Measurements from ENCODE around the gene ZNF454. TPM values are rescaled to one million over a fixed set of nuclear protein-coding genes. Genes with fewer than 3 reads are reported as not detected.

The ZNF454 gene
- 2.9 TPM for polyA plus RNA-seq
- long read RNA-seq, donor 1, partial matches to known transcripts, result 0 of 1 reads
- long read RNA-seq, donor 1, other reads (novel, unspliced or antisense), result 0 of 1 reads
- long read RNA-seq, donor 2, result 0 reads
- long read RNA-seq, donor 3, result 0 reads
- long read RNA-seq, donor 4, partial matches to known transcripts, result 0 of 1 reads
- long read RNA-seq, donor 4, other reads (novel, unspliced or antisense), result 0 of 1 reads
- long read RNA-seq, donor 5, result 0 reads
- long read RNA-seq, donor 6, result 0 reads
- long read RNA-seq, donor 7, partial matches to known transcripts, result 0 of 3 reads
- long read RNA-seq, donor 7, other reads (novel, unspliced or antisense), result 0 of 3 reads
- long read RNA-seq, donor 8, partial matches to known transcripts, result 0 of 2 reads
- long read RNA-seq, donor 8, other reads (novel, unspliced or antisense), result 0 of 2 reads
- long read RNA-seq, donor 9, result 0 reads
- long read RNA-seq, donor 10, result 0 reads
- long read RNA-seq, donor 11, result 0 reads

DNA sequence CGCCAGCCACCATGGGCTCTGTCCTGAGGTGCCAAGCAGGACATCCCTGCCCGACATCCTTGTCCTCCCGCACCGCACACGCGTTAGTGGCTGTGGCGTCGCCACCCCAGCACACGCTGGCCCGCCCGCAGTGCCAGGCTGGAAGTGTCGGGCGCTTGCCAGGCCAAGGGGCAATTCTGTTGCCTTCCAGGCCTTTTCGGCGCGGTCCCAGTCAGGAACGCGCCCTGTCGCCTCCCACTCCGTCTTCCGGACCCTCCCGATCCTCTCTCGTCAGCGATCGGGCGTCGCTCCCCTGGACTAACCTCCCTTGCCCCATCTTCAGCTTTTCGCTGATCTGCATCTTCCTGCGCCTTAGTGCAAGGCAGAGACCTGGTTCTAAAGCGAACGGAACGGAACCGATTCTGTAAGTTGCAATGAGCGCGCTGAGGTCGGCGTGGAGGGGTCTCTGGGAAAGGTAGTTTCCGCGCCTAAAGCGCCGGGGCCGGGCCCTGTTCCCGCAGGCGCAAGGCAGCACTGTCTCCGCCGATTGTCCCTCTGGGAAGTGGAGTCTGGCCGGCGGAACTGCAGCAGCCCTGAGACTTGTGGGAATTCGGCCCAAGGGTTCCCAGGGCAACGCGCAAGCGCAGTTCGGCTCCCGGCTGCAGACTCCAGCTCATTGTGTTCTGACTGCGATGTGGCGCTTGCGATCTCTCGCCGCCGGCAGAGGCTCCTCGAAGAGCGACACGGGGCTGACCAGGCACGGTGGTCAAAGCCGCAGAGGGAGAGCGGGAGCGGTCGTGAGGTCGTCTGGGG, at the start of gene ZNF454:
Gene ZNF454 (plus strand): TSS at position 630 of the 792 bp plus-strand sequence. CDS start 1,594 bp downstream, outside the sequence.
- peak within 1 kb of the TSS; percentile 72 for H3K4me3 ChIP-seq (ENCODE audit: low read length)
- no peaks in the 10 kb centered on the region for H3K4me1 ChIP-seq (ENCODE audit: control insufficient read depth, insufficient read depth, low read length)
- peak; percentile 96 to 97 for DNase-seq
- peaks cover 3% of the 10 kb centered on the region for H3K36me3 ChIP-seq (ENCODE audit: control insufficient read depth, insufficient read depth, low read length)
- peaks cover 47% of the 10 kb centered on the region for H3K9me3 ChIP-seq (ENCODE audit: control insufficient read depth, low read depth, low read length)
- peak within 1 kb of the TSS; percentile 74 for H3K27ac ChIP-seq (ENCODE audit: low read length)
- no CpG with 5 or more reads among the region's 69 CpGs for WGBS (ENCODE audit: insufficient coverage, low lambda C conversion rate)
- H3K27me3 ChIP-seq (ENCODE audit: control insufficient read depth, insufficient read depth, low read length), result no peaks in the 10 kb centered on the region

DNA sequence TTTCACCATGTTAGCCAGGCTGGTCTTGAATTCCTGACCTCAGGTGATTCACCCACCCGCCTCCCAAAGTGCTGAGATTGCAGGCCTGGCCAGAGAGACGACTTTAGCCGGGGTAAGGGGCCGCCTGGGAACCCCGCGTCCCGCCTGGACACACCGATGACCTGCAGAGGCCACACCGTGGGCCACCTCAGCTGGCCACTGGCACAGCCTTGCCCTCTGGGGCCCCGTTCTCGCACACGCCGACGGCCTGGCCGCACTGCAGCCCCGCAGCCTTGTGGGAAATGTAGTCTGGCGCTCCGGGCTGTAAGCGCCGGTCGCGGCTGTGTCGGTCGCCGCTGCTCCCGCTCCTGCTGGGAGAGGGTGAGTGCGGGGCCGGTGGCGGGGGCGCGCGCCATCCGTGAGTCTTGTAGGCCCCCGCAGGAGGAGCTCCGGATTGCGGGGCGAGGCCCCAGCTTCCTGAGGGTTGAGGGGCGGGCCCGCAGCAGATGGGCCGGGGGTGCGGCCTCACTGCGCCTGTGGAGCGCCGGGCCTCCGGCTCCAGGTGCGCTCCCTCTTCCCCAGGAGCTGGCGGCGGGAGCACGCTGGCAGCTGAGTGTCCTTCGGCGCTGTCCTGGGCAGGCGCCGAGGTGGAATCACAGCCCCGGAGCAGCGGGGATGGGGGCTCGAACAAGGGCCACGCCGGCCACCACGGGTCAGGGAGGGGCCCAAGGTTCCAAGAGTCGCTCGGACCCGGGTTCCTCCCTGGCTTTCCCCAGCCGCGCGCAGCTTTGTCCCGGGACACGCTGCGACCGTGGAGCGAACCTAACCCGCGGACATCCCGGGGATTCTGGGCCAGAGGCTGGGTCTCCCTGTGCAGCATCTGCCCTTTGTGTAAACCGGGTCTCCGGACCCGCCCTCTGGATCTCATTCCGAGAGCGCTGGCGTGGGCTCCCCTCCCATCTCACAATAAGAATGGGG, 45.1 kb upstream of the ZNF454 start, which contains the start of gene ZFP2:
Gene ZFP2 (plus strand): TSS at position 299 of the 957 bp plus-strand sequence. CDS start 35,401 bp downstream, outside the sequence.
- WGBS (ENCODE audit: insufficient coverage, low lambda C conversion rate), result no CpG with 5 or more reads among the region's 79 CpGs
- Histone ChIP-seq H3K27me3 (ENCODE audit: control insufficient read depth, insufficient read depth, low read length) (no peaks in the 10 kb centered on the region), H3K4me3 (ENCODE audit: low read length) (peak within 1 kb of the TSS; percentile 72), H3K36me3 (ENCODE audit: control insufficient read depth, insufficient read depth, low read length) (no peaks in the 10 kb centered on the region), H3K4me1 (ENCODE audit: control insufficient read depth, insufficient read depth, low read length) (no peaks in the 10 kb centered on the region), H3K9me3 (ENCODE audit: control insufficient read depth, low read depth, low read length) (no peaks in the 10 kb centered on the region), H3K27ac (ENCODE audit: low read length) (peak within 1 kb of the TSS; percentile 56)
- peak; percentile 59 to 88 for DNase-seq

DNA sequence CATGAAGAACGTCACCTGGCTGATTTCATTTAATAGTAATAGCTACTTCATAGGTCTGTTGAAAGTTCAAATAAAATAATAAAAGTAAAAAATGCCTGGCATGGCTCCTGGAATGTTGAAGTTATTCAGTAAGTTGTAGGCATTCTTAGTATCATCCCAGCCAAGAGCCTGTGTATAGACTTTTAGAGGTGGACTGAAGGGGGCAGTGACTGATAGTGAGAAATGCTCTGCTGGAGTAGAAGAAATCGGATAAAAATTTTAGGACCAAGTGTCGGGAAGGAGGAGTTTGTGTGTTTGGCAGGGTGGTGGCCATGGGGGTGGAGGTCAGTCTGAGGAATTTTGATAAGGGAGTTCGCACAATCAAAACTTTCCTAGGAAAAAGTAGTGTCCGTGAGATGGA, 41.7 kb upstream of the ZNF454 start:
- H3K4me1 ChIP-seq (ENCODE audit: control insufficient read depth, insufficient read depth, low read length), result no peaks in the 10 kb centered on the region
- no peak overlapping the region for H3K27ac ChIP-seq (ENCODE audit: low read length)
- no peaks in the 10 kb centered on the region for H3K27me3 ChIP-seq (ENCODE audit: control insufficient read depth, insufficient read depth, low read length)
- H3K4me3 ChIP-seq (ENCODE audit: low read length), result no peak overlapping the region
- peaks cover 4% of the 10 kb centered on the region for H3K9me3 ChIP-seq (ENCODE audit: control insufficient read depth, low read depth, low read length)
- no peak for DNase-seq
- WGBS (ENCODE audit: insufficient coverage, low lambda C conversion rate), result 96% methylated on average over 2 of the region's 5 CpGs
- no peaks in the 10 kb centered on the region for H3K36me3 ChIP-seq (ENCODE audit: control insufficient read depth, insufficient read depth, low read length)

DNA sequence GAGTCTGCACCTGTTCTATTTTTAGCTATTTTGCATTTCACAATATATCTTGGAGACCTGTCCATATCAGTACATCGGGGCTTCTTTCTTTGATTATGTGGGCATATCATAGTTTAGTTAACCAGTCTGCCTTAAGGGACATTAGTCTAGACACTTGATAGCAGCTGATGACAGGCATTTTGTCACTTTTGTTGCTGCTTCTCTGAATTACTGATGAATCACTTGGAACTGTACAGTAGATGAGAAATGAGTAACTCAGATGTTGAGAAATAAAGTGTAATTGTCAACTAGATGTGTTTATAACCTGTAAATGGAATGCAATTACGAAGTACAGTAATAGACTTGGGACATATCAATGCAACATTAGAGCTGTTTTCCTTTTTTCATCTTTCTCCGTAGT, 38.1 kb upstream of the ZNF454 start:
- Histone ChIP-seq H3K4me1 (ENCODE audit: control insufficient read depth, insufficient read depth, low read length) (no peaks in the 10 kb centered on the region), H3K9me3 (ENCODE audit: control insufficient read depth, low read depth, low read length) (peaks cover 21% of the 10 kb centered on the region), H3K36me3 (ENCODE audit: control insufficient read depth, insufficient read depth, low read length) (no peaks in the 10 kb centered on the region), H3K27ac (ENCODE audit: low read length) (no peak overlapping the region), H3K4me3 (ENCODE audit: low read length) (no peak overlapping the region), H3K27me3 (ENCODE audit: control insufficient read depth, insufficient read depth, low read length) (no peaks in the 10 kb centered on the region)
- DNase-seq, result no peak
- 100% methylated on average over 1 of the region's 3 CpGs for WGBS (ENCODE audit: insufficient coverage, low lambda C conversion rate)

DNA sequence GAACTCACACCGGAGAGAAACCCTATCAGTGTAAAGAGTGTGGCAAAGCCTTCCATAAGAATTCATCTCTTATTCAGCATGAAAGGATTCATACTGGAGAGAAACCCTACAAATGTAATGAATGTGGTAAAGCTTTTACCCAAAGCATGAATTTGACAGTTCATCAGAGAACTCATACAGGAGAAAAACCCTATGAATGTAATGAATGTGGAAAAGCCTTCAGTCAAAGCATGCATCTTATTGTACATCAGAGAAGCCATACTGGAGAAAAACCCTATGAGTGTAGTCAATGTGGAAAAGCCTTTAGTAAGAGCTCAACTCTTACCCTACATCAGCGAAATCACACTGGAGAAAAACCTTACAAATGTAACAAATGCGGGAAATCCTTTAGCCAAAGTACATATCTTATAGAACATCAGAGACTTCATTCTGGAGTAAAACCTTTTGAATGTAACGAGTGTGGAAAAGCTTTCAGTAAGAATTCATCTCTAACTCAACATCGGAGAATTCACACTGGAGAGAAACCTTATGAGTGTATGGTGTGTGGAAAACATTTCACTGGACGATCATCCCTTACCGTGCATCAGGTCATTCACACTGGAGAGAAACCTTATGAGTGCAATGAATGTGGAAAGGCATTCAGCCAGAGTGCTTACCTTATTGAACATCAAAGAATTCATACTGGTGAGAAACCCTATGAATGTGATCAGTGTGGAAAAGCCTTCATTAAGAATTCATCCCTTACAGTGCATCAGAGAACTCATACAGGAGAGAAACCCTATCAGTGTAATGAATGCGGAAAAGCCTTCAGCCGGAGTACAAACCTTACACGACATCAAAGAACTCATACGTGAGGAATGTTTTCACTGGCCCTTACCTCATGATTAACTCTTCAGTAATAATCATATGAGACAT, 8.9 kb upstream of the ZNF454 start:
- H3K4me3 ChIP-seq (ENCODE audit: low read length), result no peak overlapping the region
- H3K4me1 ChIP-seq (ENCODE audit: control insufficient read depth, insufficient read depth, low read length), result no peaks in the 10 kb centered on the region
- DNase-seq, result no peak
- WGBS (ENCODE audit: insufficient coverage, low lambda C conversion rate), result no CpG with 5 or more reads among the region's 11 CpGs
- no peak overlapping the region for H3K27ac ChIP-seq (ENCODE audit: low read length)
- no peaks in the 10 kb centered on the region for H3K36me3 ChIP-seq (ENCODE audit: control insufficient read depth, insufficient read depth, low read length)
- no peaks in the 10 kb centered on the region for H3K27me3 ChIP-seq (ENCODE audit: control insufficient read depth, insufficient read depth, low read length)
- peaks cover 40% of the 10 kb centered on the region for H3K9me3 ChIP-seq (ENCODE audit: control insufficient read depth, low read depth, low read length)

DNA sequence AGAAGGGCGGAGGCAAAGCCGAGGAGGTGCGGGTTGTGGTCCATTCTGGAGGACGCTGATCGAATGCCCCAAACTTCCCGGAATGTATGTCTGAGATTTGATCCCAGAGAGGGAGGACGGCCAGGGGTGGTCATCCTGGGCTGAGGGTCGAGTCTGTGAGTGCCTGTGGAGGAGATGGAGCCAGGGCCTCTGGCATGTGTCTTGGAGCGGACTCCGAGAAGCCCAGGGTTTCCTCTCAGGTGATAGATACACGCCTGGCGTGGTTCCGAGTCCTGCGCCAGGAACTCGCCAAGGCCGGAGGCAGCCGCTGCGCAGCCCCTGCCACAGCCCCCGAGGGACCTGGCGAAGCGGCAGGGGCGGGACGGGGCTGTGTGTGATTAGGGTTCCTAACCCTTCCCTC, 363 bp downstream of the ZNF454 start:
- H3K27me3 ChIP-seq (ENCODE audit: control insufficient read depth, insufficient read depth, low read length), result no peaks in the 10 kb centered on the region
- WGBS (ENCODE audit: insufficient coverage, low lambda C conversion rate), result no CpG with 5 or more reads among the region's 23 CpGs
- no peak overlapping the region for H3K27ac ChIP-seq (ENCODE audit: low read length)
- DNase-seq, result peak in 1 of 2 donors; percentile 3
- no peaks in the 10 kb centered on the region for H3K4me1 ChIP-seq (ENCODE audit: control insufficient read depth, insufficient read depth, low read length)
- peaks cover 7% of the 10 kb centered on the region for H3K36me3 ChIP-seq (ENCODE audit: control insufficient read depth, insufficient read depth, low read length)
- H3K9me3 ChIP-seq (ENCODE audit: control insufficient read depth, low read depth, low read length), result peaks cover 47% of the 10 kb centered on the region
- peak overlapping the region; percentile 72 for H3K4me3 ChIP-seq (ENCODE audit: low read length)

DNA sequence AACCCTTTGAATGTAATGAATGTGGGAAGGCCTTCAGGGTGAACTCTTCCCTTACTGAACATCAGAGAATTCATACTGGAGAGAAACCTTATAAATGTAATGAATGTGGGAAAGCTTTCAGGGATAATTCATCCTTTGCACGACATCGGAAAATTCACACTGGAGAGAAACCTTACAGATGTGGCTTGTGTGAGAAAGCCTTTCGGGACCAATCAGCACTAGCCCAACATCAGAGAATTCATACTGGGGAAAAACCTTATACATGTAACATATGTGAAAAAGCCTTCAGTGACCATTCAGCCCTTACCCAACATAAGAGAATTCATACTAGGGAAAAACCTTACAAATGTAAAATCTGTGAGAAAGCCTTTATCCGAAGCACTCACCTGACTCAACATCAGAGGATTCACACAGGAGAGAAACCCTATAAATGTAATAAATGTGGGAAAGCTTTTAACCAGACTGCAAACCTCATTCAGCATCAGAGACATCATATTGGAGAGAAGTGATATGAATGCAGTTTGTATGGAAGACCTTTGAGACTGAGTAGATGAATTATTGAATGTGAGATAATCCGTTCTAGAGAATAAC, 24.6 kb downstream of the ZNF454 start:
- 100% methylated on average over 1 of the region's 5 CpGs for WGBS (ENCODE audit: insufficient coverage, low lambda C conversion rate)
- Histone ChIP-seq H3K4me3 (ENCODE audit: low read length) (no peak overlapping the region), H3K36me3 (ENCODE audit: control insufficient read depth, insufficient read depth, low read length) (peaks cover 13% of the 10 kb centered on the region), H3K9me3 (ENCODE audit: control insufficient read depth, low read depth, low read length) (peaks cover 54% of the 10 kb centered on the region), H3K4me1 (ENCODE audit: control insufficient read depth, insufficient read depth, low read length) (no peaks in the 10 kb centered on the region), H3K27ac (ENCODE audit: low read length) (no peak overlapping the region), H3K27me3 (ENCODE audit: control insufficient read depth, insufficient read depth, low read length) (no peaks in the 10 kb centered on the region)
- DNase-seq, result no peak

DNA sequence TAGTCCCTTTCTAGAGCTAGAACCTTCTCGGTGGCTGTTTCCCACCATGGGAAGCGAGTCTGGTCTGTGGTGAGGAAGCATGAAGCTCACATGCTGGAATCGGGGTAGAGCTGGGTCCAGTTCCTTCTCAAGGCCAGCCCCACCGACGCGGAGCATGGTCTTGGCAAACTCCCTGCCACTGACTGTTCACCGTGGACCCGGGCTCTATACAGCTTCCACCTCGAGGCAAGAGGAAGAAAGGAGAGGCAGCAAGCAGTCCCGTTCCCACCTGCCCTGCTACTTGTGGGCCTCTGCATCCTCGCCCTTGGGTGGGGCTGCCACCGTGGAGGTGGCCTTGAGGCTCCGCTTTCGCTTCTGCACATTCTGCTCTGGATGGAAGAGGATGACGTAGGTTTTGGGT, 40.4 kb downstream of the ZNF454 start:
- no peak for DNase-seq
- Histone ChIP-seq H3K4me3 (ENCODE audit: low read length) (no peak overlapping the region), H3K27ac (ENCODE audit: low read length) (no peak overlapping the region), H3K27me3 (ENCODE audit: control insufficient read depth, insufficient read depth, low read length) (no peaks in the 10 kb centered on the region), H3K4me1 (ENCODE audit: control insufficient read depth, insufficient read depth, low read length) (no peaks in the 10 kb centered on the region), H3K36me3 (ENCODE audit: control insufficient read depth, insufficient read depth, low read length) (no peaks in the 10 kb centered on the region), H3K9me3 (ENCODE audit: control insufficient read depth, low read depth, low read length) (peaks cover 71% of the 10 kb centered on the region)
- WGBS (ENCODE audit: insufficient coverage, low lambda C conversion rate), result no CpG with 5 or more reads among the region's 15 CpGs

DNA sequence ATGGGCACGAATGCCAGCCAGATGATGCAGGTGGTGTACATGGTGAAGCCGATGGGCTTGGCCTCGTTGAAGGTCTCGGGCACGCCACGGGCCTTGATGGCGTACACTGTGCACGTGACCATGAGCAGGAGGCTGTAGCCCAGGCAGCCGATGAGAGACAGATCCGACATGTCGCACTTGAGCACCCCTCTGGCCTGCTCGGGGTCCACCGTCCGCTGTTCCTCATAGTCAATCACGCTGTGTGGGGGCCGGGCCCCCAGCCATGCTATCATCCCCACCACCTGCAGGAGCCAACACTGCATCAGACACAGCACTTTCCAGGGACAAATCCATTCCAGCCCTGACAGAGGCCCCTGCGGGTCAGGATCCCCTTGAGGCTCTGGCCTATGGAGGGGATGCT, 41.9 kb downstream of the ZNF454 start:
- H3K4me1 ChIP-seq (ENCODE audit: control insufficient read depth, insufficient read depth, low read length), result no peaks in the 10 kb centered on the region
- H3K36me3 ChIP-seq (ENCODE audit: control insufficient read depth, insufficient read depth, low read length), result no peaks in the 10 kb centered on the region
- no CpG with 5 or more reads among the region's 17 CpGs for WGBS (ENCODE audit: insufficient coverage, low lambda C conversion rate)
- peaks cover 66% of the 10 kb centered on the region for H3K9me3 ChIP-seq (ENCODE audit: control insufficient read depth, low read depth, low read length)
- DNase-seq, result no peak
- H3K27me3 ChIP-seq (ENCODE audit: control insufficient read depth, insufficient read depth, low read length), result no peaks in the 10 kb centered on the region
- no peak overlapping the region for H3K4me3 ChIP-seq (ENCODE audit: low read length)
- H3K27ac ChIP-seq (ENCODE audit: low read length), result no peak overlapping the region
